ENCODE data around the gene UQCRQ.

DNA sequence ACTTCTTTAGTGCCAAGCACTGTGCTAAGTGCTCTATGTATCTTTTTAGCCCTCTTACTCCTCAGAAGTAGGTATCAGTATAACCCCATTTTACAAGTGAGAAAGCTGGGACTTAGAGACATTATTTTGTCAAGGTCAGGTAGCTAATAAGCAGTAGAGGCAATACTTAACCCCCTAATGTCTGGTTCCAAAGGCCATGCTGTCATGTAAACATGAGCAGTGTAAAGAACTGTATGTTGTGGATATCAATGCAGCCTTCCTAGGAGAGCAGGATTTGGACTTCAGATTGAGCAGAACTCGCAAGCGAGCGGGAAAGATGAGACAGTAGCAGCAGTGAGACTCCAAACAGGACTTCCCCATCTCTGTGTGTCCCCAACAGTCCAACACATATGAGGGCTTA lies 32.4 kb upstream of the UQCRQ start:
- TF ChIP-seq, protein P1, sequence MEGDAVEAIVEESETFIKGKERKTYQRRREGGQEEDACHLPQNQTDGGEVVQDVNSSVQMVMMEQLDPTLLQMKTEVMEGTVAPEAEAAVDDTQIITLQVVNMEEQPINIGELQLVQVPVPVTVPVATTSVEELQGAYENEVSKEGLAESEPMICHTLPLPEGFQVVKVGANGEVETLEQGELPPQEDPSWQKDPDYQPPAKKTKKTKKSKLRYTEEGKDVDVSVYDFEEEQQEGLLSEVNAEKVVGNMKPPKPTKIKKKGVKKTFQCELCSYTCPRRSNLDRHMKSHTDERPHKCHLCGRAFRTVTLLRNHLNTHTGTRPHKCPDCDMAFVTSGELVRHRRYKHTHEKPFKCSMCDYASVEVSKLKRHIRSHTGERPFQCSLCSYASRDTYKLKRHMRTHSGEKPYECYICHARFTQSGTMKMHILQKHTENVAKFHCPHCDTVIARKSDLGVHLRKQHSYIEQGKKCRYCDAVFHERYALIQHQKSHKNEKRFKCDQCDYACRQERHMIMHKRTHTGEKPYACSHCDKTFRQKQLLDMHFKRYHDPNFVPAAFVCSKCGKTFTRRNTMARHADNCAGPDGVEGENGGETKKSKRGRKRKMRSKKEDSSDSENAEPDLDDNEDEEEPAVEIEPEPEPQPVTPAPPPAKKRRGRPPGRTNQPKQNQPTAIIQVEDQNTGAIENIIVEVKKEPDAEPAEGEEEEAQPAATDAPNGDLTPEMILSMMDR (IDR thresholded peaks at IDR 0.05; ENCODE audit: low read length): no peak
- no peak for TF ChIP-seq EZH2 (IDR thresholded peaks at IDR 0.05; ENCODE audit: borderline replicate concordance, low read length)

All from OCI-LY1 (cell line).